Stomach smooth muscle (tissue), 2 donors: ENCODE data around the gene NRSN2.
"Not testable (repeated sequence)": the region's sequence is repeated elsewhere in the genome, so short reads cannot be mapped to it uniquely, and the experiment has no call there.

ENCODE experiments used
- H3K27ac ChIP-seq: one replicate; pipeline ENCODE4 v1.7.0; 2013; ENCODE audit warnings: mild to moderate bottlenecking, low read length, inconsistent platforms
- H3K27me3 ChIP-seq, 2 donors: one replicate each; pipeline ENCODE4 v1.7.0; 2013; ENCODE audit warnings: low read length in 2 of 2; ENCODE audit not compliant: insufficient read depth in 2 of 2, control insufficient read depth in 1 of 2
- H3K36me3 ChIP-seq, 2 donors: one replicate each; pipeline ENCODE4 v1.7.0; 2013; ENCODE audit warnings: low read length in 2 of 2; ENCODE audit not compliant: control insufficient read depth in 2 of 2, insufficient read depth in 2 of 2
- H3K4me1 ChIP-seq: one replicate; pipeline ENCODE4 v1.7.0; 2013; ENCODE audit warnings: low read length; ENCODE audit not compliant: control insufficient read depth, insufficient read depth
- H3K4me3 ChIP-seq, 2 donors: one replicate each; pipeline ENCODE4 v1.7.0; 2013; ENCODE audit warnings: low read length in 2 of 2
- H3K9ac ChIP-seq, 2 donors: one replicate each; pipeline ENCODE4 v1.7.0; 2013; ENCODE audit warnings: low read length in 2 of 2, mild to moderate bottlenecking in 1 of 2
- H3K9me3 ChIP-seq, 2 donors: one replicate each; pipeline ENCODE4 v1.7.0; 2013; ENCODE audit warnings: low read length in 2 of 2; ENCODE audit not compliant: control insufficient read depth in 2 of 2
- donor health status: healthy.
- donor health status: Pancreatic carcinoma.

Gene NRSN2

GRCh38 chr20:370151-370600, 23.3 kb downstream of the NRSN2 start:
- Histone ChIP-seq H3K9ac (no peak overlapping the region), H3K4me1 (no peaks in the 10 kb centered on the region), H3K36me3 (no peaks in the 10 kb centered on the region), H3K9me3 (no peaks in the 10 kb centered on the region), H3K4me3 (no peak overlapping the region), H3K27ac (no peak overlapping the region), H3K27me3 (peaks cover 2 to 3% of the 10 kb centered on the region in 2 donors)

GRCh38 chr20:370977-371754, 24.3 kb downstream of the NRSN2 start:
- H3K27me3 ChIP-seq = peaks cover 2 to 3% of the 10 kb centered on the region in 2 donors
- H3K36me3 ChIP-seq = no peaks in the 10 kb centered on the region
- H3K9ac ChIP-seq = no peak overlapping the region
- no peak overlapping the region for H3K4me3 ChIP-seq
- no peak overlapping the region for H3K27ac ChIP-seq
- H3K4me1 ChIP-seq = no peaks in the 10 kb centered on the region
- no peaks in the 10 kb centered on the region for H3K9me3 ChIP-seq

GRCh38 chr20:371755-372542, 25.0 kb downstream of the NRSN2 start:
- Histone ChIP-seq H3K9me3 (no peaks in the 10 kb centered on the region), H3K27me3 (peaks cover 2 to 5% of the 10 kb centered on the region in 2 donors), H3K36me3 (no peaks in the 10 kb centered on the region), H3K4me3 (no peak overlapping the region), H3K9ac (no peak overlapping the region), H3K27ac (no peak overlapping the region), H3K4me1 (no peaks in the 10 kb centered on the region)

GRCh38 chr20:372543-373082, 25.7 kb downstream of the NRSN2 start:
- H3K27ac ChIP-seq, H3K9ac ChIP-seq, H3K4me1 ChIP-seq, H3K36me3 ChIP-seq, H3K4me3 ChIP-seq, H3K27me3 ChIP-seq, H3K9me3 ChIP-seq: not testable (repeated sequence)

- Histone ChIP-seq H3K27ac (no peak overlapping the region), H3K36me3 (no peaks in the 10 kb centered on the region), H3K4me1 (no peaks in the 10 kb centered on the region), H3K27me3 (peaks cover 2 to 8% of the 10 kb centered on the region in 2 donors), H3K9me3 (no peaks in the 10 kb centered on the region), H3K9ac (no peak overlapping the region), H3K4me3 (no peak overlapping the region)
Measured at GRCh38 chr20:373171-373890, 26.4 kb downstream of the NRSN2 start.

GRCh38 chr20:375265-375889, 28.5 kb downstream of the NRSN2 start:
- no peaks in the 10 kb centered on the region for H3K4me1 ChIP-seq
- H3K4me3 ChIP-seq = no peak overlapping the region
- peaks cover 0 to 12% of the 10 kb centered on the region in 2 donors for H3K27me3 ChIP-seq
- H3K36me3 ChIP-seq = no peaks in the 10 kb centered on the region
- H3K9ac ChIP-seq = no peak overlapping the region
- H3K27ac ChIP-seq = no peak overlapping the region
- H3K9me3 ChIP-seq = no peaks in the 10 kb centered on the region

- Histone ChIP-seq H3K27ac (no peak overlapping the region), H3K4me1 (peaks cover 3% of the 10 kb centered on the region), H3K9me3 (no peaks in the 10 kb centered on the region), H3K4me3 (no peak overlapping the region), H3K27me3 (peaks cover 3 to 12% of the 10 kb centered on the region in 2 donors), H3K36me3 (no peaks in the 10 kb centered on the region), H3K9ac (no peak overlapping the region)
Measured at GRCh38 chr20:376089-376488, 29.2 kb downstream of the NRSN2 start.

GRCh38 chr20:376750-377149, 29.8 kb downstream of the NRSN2 start:
- Histone ChIP-seq H3K4me1 (peaks cover 9% of the 10 kb centered on the region), H3K27me3 (peaks cover 5 to 14% of the 10 kb centered on the region in 2 donors), H3K4me3 (no peak overlapping the region), H3K27ac (no peak overlapping the region), H3K36me3 (no peaks in the 10 kb centered on the region), H3K9ac (no peak overlapping the region), H3K9me3 (no peaks in the 10 kb centered on the region)

GRCh38 chr20:377578-377977, 30.7 kb downstream of the NRSN2 start:
- not testable (repeated sequence) for H3K9ac ChIP-seq, H3K27ac ChIP-seq, H3K4me3 ChIP-seq, H3K36me3 ChIP-seq, H3K9me3 ChIP-seq
- Histone ChIP-seq H3K27me3 (peaks cover 5 to 19% of the 10 kb centered on the region in 2 donors), H3K4me1 (peaks cover 12% of the 10 kb centered on the region)

GRCh38 chr20:378961-379336, 32.0 kb downstream of the NRSN2 start:
- no peak overlapping the region for H3K27ac ChIP-seq
- H3K36me3 ChIP-seq = no peaks in the 10 kb centered on the region
- peaks cover 12% of the 10 kb centered on the region for H3K4me1 ChIP-seq
- peaks cover 5 to 24% of the 10 kb centered on the region in 2 donors for H3K27me3 ChIP-seq
- no peak overlapping the region for H3K4me3 ChIP-seq
- no peak overlapping the region for H3K9ac ChIP-seq
- H3K9me3 ChIP-seq = no peaks in the 10 kb centered on the region
